ENCODE results near the gene MAP6.
A peak's percentile ranks its signal among the peaks of the same experiment; 100 is the strongest.
"Not testable (repeated sequence)": the region's sequence is repeated elsewhere in the genome, so short reads cannot be mapped to it uniquely, and the experiment has no call there.

The MAP6 gene

GRCh38 chr11:75668451-75669297, at the start of gene MAP6:
Gene MAP6, minus strand, starts transcription at chr11:75669038. Its CDS starts 669 bp downstream, at chr11:75668369.
- DNase-seq (ENCODE audit: low read depth) = no peak

- no peak for DNase-seq (ENCODE audit: low read depth)
Observed at GRCh38 chr11:75717608-75718418, 49.0 kb upstream of the MAP6 start, which contains the start of gene MOGAT2. Gene MOGAT2, plus strand, starts transcription at chr11:75717838. Its CDS starts 51 bp downstream, at chr11:75717889.

GRCh38 chr11:75716659-75717058, 47.8 kb upstream of the MAP6 start:
- no peak for DNase-seq (ENCODE audit: low read depth)

- DNase-seq (ENCODE audit: low read depth) = no peak
Observed at GRCh38 chr11:75715688-75716087, 46.9 kb upstream of the MAP6 start.

- DNase-seq (ENCODE audit: low read depth) = no peak
Observed at GRCh38 chr11:75714211-75714610, 45.4 kb upstream of the MAP6 start.

GRCh38 chr11:75706260-75706729, 37.5 kb upstream of the MAP6 start:
- peak; percentile 42 for DNase-seq (ENCODE audit: low read depth)

GRCh38 chr11:75705541-75705940, 36.7 kb upstream of the MAP6 start:
- no peak for DNase-seq (ENCODE audit: low read depth)

- DNase-seq (ENCODE audit: low read depth) = no peak
Observed at GRCh38 chr11:75703695-75704237, 34.9 kb upstream of the MAP6 start.

- no peak for DNase-seq (ENCODE audit: low read depth)
Observed at GRCh38 chr11:75700940-75701339, 32.1 kb upstream of the MAP6 start.

- no peak for DNase-seq (ENCODE audit: low read depth)
Observed at GRCh38 chr11:75697906-75698581, 29.2 kb upstream of the MAP6 start.

GRCh38 chr11:75691804-75692203, 23.0 kb upstream of the MAP6 start:
- no peak for DNase-seq (ENCODE audit: low read depth)

- DNase-seq (ENCODE audit: low read depth) = no peak
Observed at GRCh38 chr11:75689863-75690609, 21.2 kb upstream of the MAP6 start.

GRCh38 chr11:75683856-75684255, 15.0 kb upstream of the MAP6 start:
- not testable (repeated sequence) for DNase-seq (ENCODE audit: low read depth)

- no peak for DNase-seq (ENCODE audit: low read depth)
Observed at GRCh38 chr11:75679566-75679965, 10.7 kb upstream of the MAP6 start.

GRCh38 chr11:75678620-75679259, 9.9 kb upstream of the MAP6 start:
- no peak for DNase-seq (ENCODE audit: low read depth)

GRCh38 chr11:75677909-75678308, 9.1 kb upstream of the MAP6 start:
- no peak for DNase-seq (ENCODE audit: low read depth)

GRCh38 chr11:75677275-75677674, 8.4 kb upstream of the MAP6 start:
- no peak for DNase-seq (ENCODE audit: low read depth)

- DNase-seq (ENCODE audit: low read depth) = peak; percentile 54
Observed at GRCh38 chr11:75673977-75674582, 5.2 kb upstream of the MAP6 start.

GRCh38 chr11:75667831-75668450, 897 bp downstream of the MAP6 start:
- DNase-seq (ENCODE audit: low read depth) = no peak

Data from HS-5 (cell line).